Amniotic stem cell (primary cell): Measurements from ENCODE around the gene ZSWIM9.

Source experiments
- DNase-seq: peaks from one replicate; lab custom pipeline; 2025; lab: John Stamatoyannopoulos, UW

The ZSWIM9 gene

DNA sequence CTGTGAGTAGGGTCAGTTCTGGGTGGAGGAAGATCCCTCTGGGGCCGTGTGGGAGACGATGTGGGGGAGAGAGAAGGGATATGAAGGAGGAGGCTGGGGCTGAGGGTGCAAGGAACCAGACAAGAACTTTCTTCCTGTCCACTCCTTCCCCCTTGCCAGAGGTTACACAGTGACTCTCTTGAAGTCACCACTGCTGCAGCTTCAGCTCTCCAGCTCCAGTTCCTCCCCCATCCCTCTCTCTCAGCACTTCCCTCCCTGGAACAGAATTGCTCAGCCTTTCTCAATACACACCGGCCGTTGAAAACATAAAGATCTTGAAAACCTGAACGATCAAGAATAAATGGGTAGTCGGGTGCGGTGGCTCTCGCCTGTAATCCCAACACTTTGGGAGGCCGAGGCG lies 5.1 kb downstream of the ZSWIM9 start:
- no peak for DNase-seq

DNA sequence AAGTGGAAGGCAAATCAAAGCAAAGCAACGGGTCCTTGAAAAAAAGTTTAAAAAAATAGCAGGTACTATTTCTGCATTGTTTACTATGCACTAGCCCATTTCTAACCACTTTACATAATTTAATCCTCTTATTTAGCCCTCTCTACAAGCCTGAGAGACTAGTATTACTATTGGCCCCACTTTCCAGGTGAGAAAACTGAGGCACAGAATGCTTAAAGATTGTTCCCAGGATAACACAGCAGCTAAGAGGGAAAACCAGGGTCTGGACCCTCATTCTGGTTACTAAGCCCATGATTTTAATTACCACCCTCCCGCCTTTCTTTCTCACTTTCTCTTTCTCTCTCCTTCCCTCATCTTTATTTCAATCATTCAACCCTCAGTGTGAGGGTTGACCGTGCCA lies 5.7 kb downstream of the ZSWIM9 start:
- DNase-seq, result no peak

DNA sequence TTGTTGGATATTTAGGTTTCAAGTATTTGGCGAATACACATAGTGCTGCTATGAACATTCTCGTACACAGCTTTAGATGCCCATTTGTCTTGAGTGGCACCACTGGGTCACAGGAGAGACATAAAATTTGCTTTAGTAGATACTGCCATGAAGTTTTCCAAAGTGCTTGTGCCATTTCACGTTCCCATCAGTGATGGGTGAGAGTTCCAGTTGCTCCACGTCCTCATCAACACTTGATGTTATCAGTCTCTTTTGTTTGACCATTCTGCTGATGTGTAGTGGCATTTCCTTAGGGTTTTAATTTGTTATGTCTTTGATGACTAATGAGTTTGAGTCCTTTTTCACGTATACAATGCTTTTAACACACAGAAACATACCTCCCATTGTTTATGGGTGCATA lies 11.0 kb downstream of the ZSWIM9 start:
- DNase-seq, result no peak

DNA sequence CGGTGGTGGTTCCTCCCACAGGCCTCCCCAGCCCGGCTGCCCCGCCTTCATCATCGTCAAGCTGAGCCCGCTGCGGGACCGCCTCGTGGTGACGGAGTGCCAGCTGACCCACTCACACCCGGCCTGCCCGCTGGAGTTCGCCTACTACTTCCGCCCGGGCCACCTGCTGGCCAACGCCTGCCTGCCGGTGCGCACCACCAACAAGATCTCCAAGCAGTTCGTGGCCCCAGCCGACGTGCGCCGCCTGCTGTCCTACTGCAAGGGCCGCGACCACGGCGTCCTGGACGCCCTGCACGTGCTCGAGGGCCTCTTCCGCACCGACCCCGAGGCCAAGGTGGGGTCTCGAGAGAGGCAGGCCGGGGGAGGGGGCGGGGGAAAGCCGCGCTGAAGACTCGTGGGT lies 12.0 kb downstream of the ZSWIM9 start:
- DNase-seq, result no peak

DNA sequence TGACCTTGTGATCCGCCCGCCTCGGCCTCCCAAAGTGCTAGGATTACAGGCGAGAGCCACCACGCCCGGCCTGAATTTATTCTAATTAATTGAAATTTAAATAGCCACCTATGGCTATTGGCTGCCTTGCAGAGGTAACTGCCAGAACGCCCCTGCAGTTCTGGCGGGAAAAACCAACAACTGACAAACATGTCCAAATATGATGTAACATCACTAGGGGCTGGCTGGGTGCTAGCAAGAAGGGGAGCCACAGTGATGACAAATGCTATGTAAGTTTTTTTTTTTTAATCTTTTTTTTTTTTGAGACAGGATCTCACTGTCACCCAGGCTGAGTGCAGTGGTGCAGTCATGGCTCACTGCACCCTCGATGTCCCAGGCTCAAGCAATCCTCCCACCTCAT lies 12.9 kb downstream of the ZSWIM9 start:
- no peak for DNase-seq

DNA sequence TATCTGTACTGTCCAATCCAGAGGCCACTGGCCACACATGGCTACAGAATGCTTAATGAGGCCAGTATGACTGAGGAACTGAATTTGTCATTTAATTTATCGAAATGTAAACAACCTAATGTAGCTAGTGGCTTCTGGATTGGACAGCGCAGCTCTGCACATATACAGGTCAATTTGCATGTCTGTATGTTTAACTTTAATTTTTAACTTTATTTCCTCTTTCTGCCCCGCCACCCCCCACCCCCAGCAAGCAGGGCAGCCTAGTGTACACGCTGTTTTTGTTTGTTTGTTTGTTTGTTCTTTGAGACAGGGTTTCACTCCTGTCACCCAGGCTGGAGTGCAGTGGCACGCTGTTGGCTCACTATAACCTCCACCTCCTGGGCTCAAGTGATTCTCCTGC lies 15.5 kb downstream of the ZSWIM9 start:
- DNase-seq, result no peak

DNA sequence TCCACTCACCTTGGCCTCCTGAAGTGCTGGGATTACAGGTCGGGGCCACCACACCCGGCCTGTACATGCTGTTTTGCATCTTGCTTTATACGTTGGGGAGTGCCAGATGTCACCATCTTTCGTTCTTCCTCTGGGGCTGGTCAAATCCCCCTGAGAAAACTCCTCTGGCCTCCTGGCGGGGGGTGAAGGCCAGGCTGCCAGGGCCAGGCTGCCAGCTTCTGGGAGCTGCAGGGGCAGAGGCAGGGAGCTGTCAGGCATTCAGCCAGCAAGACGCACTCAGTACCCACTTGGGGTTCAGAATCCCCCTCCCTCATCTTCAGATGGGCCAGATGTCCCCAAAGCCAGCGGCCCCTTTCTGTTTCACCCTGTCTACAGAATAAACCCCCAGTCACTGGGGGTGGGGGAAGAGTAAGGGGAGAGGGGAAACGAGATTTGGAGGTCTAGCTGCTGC lies 16.1 kb downstream of the ZSWIM9 start:
- no peak for DNase-seq

DNA sequence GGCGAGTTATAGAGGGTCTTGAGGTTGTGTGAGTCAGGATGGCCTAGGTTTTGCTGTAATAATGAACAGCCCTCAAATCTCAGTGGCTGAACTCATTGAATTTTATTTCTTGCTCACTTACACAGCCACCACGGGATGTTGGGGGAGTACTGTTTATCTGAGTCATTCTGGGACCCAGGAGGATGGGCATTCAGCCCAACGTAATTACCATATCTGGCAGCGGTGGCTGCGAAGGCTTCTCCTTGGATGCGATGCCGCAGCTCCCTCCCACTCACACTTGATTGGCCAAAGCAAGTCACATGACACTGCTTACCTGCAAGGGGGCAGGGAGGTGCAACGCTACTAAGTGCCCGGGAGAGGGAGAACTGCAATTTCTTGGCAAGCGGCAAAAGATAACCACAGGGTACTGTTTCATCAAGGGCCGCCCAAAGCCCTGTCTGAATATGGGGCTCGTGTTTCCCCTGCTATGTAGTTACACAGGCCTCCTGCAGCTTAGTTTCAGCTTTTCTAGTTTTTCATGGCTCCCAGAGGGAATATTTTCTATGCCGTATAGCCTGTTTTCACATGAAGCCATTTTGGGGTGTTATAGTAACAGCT lies 19.9 kb downstream of the ZSWIM9 start:
- no peak for DNase-seq

DNA sequence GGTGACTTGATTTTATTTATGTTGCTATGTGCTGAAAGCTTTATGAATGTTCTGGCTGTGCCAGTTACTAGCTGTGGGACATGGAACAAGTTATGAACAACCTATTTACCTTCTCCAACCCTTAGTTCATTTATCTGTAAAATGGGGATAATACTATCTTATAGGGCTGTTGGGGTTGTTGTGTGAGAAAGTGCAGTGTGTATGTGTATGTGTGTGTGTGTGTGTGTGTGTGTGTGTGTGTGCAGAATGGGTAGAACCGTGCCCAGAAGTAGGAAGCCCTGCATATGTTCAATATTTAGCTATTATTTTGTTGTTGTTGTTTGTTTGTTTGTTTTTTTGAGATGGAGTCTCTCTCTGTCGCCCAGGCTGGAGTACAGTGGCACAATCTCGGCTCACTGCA lies 20.4 kb downstream of the ZSWIM9 start:
- DNase-seq, result no peak

DNA sequence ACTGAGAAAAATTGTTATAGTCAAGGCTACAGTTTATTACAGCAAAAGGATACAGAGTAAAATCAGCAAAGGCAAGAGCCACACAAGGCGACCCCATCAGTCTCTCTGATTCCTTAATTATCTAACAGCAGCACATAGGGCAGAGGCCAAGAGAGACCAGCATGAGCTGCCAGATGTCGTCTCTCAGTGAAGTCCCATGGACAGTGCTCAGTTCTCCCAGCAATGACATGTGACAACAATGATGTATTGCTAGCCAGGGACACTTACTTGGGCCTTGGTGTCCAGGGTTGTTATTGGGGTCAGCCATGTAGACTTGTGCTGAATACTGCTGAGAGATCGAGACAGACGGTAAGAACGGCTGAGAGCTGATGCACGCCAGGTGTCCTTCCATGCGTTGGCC lies 22.3 kb downstream of the ZSWIM9 start:
- no peak for DNase-seq

DNA sequence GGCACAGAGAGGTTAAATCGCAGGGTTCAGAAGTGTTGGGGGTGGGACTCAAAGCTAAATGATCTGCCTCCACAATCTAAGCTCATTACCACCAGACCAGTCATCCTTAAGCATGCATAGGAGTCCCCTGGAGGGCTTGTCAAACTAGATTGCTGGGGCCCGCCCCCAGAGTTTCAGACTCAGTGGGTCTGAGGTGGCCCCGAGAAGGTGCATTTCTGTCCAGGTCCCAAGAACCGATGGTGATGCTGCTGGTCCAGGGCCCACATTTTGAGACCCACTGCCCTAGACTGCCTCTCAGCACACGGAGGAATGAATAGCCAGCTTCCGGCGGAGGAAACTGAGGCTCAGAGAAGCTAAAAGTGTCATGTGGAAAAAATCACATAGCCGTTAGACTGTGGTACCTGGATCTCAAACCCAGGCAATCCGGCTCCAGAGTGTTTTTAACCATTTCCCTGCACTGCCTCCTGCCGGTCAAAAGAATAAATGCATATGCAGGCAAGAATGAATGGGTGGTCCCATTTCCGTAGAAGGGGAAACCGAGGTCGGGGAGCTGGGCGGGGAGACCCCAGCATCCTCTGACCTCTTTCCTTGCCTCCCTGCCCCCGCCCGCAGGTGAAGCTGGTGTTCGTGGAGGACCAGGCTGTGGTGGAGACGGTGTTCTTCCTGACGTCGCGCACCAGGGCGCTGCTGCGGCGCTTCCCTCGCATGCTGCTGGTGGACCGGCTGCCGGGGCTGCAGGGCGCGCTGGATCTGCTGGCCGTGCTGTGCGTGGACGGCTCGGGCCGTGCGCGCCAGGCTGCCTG lies 23.8 kb downstream of the ZSWIM9 start:
- DNase-seq, result no peak

DNA sequence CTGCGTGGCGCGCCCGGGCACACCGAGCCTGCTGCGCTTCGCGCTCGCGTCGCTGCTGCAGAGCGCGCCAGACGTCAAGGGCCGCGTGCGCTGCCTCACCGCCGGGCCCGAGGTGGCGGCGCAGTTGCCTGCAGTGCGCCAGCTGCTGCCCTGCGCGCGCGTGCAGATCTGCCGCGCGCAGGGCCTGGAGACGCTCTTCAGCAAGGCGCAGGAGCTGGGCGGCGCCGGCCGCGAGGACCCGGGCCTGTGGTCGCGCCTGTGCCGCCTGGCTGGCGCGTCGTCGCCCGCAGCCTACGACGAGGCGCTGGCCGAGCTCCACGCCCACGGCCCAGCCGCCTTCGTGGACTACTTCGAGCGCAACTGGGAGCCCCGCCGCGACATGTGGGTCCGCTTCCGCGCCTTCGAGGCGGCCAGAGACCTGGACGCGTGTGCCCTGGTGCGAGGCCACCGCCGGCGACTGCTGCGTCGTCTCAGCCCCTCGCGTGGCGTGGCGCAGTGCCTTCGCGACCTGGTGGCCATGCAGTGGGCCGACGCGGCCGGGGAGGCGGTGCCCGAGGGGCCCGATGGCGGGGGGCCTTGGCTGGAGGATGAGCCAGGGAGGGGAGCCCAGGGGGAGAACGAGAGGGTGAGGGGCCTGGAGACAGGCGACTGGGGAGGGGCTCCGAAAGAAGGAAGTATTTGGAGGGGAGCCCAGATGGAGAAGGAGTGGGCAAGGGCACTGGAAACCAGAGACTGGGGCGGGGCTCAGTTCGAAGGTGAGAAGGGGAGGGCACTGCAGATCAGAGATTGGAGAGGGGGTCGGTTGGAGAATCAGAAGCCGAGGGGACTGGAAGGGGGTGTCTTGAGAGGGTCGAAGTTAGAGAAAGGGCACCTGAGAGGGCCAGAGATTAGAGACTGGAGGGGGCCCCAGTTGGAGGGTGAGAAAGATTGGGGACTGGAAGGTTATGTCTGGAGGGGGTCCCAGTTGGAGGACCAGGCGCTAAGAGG lies 24.7 kb downstream of the ZSWIM9 start:
- DNase-seq, result no peak

DNA sequence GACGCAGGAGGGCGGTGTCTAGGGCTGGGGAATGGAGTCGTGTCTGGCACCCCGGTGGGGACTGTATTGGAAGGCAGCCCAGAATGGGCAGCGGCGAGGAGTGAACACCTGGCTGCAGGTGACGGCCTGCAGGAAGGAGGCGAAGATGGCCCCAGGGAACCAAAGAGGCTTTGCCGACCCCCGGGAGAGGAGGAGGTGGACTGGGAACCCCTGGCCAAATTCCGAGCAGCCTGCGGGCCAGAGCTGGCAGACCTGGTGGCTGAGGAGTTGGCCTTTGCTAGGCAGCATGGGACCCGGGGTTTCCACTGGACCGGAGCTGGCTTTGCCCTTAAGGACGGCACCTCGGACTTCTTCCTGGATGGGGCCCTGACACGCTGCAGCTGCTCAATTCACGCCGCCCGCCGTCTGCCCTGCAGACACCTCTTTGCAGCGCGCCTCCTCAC lies 25.9 kb downstream of the ZSWIM9 start:
- no peak for DNase-seq

DNA sequence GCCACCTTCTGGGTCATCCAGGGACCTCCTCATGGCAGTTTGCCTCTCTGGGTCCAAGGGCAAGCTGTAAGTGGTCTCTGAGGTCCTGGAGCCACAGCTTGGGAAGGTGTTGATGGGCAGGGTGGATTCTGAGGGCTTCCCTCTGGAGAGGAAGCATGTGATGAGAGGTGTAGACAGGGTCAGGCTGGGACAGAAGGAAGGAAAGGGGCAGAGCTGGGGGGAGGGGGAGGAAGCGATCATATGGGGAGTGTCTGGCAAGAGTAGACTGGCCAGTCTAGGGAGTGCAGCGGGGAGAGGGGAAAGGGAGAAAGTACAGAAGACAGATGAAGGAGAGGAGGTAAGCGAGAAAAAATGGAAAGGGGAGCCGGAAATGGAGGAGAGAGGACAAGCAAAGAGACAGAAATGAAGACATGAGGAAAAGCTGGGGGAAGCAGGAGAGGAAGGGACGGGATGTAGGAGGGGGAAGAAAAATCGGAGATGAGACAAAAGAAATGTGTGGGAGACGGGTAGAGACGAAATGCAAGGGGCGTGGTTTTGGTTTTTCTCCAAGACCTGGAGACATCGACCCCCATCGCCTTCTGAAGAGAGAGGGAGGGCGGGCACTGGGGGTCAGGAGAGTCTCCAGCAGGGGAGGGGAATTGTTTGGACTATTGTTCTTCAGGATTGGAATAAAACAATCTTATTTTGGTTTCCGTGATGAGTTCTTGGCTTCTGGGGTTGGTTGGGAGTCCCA lies 26.6 kb downstream of the ZSWIM9 start:
- no peak for DNase-seq

DNA sequence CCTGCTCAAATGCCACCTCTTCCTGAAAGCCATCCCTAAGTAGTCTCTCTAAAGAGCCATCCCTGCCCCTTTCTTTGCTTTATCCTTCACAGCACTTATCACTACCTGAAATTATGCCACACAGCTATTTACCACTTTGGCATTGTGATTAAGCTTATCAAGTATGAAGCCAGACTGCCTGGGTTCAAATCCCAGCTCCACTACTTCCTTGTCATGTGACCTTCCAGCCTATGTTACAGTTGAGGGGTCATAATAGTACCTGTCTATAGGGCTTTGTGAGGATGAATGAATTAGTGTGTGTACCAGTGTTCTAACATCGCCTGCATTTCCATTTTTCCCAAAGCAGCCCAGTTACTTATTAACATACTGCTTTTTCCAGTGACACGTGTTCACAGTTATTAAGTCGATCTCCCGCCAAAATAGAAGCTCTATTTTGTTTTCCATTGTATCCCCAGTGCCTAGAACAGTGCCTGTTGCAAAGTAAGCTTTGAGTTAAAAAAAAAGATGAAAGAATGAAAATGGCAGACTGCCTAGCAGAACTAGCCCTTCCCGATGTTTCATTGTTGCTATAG lies 32.8 kb downstream of the ZSWIM9 start:
- DNase-seq, result no peak

DNA sequence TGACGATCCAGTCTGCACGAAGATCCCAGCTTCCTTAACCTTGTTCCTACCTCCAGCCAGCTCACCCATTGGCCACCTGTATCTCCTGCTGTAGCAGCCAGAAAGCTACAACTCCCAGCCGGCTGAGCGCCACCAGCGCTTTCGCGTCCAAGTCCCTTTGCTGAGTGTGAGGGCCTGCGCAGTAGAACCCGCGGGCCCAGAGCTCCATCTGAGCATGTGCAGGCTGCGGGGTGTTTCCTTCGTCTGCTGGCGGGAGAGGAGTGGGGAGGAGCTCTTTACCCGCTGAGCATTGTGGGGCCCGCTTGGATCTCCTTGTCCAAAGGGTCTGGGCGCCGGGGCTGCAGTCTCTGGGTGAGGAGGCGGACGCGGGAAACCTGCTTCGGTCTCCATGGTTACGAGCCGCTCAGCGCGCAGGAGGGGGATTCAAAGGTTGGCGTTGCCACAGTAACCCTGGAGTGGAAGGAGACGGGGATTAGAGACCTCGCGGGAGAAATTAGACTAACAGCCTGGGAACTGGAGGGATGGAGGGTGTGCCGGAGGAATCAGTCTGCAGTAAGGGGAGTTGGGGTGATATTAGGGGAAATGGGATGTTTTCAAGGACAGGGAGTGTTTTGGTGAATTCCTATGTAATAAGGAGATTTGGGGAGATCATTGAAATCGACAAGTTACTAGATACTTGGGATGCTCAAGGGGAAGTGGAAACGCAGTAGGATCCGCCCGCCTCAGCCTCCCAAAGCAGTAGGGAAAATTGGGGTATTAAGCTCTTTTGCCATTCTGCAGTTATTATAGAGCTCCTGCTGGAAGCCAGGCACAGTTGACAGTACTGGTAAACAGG lies 33.5 kb downstream of the ZSWIM9 start:
- peak; percentile 92 for DNase-seq

DNA sequence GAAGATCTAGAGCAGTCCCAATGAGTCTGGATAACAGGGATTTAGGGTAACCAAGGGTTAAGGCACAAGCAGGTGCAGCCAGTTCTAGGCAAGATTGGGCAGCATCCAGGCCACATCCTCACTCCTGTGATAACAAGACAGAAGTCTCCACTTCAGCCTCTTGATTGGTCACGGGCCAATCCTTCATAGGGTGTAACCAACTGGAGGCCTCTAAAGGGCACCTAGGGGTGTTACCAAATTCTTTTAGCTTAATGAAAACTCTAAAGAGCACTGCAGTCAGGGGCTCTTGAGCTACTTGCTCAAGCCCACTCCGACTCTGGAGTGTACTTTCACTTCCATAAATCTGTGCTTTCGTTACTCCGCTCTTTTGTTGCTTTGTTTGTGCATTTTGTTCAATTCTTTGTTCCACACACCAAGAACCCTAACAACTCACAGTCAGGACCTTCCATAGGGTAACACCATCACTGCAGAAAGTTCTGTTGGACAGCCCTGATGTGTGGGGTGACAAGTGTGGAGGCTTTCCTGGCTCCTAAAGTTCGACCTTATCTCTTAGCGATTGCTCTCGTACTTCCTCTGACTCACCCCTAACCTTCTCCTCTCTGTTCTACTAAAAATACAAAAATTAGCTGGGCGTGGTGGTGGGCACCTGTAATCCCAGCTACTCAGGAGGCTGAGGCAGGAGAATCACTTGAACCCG lies 36.1 kb downstream of the ZSWIM9 start:
- DNase-seq, result no peak

DNA sequence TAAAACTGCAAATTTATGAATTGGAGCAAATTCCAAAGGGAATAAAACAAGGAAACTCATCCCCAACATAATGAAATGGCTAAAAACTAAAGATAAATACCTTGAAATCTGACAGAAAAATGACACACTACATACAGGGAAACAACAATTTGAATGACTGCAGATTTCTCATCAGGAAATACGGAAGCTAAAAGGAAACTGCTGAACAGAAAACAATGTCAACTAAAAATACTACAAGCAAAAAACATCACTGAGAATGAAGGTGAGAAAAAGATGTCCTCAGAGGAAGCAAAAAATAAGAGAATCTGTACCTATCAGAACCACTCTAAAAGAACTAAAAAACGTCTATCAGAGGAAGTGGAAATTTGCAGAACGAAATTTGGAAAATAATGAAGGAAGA lies 39.5 kb downstream of the ZSWIM9 start:
- DNase-seq, result no peak

DNA sequence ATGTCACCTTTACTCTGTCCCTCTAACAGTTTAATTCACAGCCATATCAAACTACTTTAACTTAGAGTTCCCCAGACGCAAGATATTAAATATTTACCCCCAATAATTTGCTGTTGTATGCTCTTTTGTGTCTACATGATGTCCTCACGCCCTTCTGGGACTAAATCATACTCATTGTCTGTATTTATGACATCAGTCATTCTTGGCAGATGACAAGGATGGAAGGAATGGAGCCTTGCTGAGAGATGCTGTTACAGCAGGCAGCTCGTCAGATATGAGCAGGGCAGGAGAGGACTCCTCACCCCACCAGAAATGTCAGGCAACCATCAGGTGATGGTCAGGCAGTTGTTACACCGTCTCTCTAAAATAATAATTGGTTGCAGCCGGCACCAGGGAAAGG lies 43.5 kb downstream of the ZSWIM9 start:
- no peak for DNase-seq

DNA sequence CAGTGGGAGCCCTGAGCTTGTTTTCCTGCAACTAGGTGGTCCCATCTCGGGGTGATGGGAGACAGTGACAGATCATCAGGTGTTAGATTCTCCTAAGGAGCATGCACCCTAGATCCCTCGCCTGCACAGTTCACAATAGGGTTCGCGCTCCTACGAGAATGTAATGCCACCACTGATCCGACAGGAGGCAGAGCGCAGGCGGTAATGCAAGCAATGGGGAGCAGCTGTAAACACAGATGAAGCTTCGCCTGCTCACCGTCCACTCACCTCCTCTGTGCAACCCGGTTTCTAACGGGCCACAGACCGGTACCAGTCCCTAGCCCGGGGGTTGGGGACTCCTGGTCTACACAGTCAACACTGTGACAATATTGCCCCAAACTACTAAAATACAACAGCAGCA lies 46.5 kb downstream of the ZSWIM9 start:
- no peak for DNase-seq
